NT2/D1 (cell line): Measurements from ENCODE around the gene THSD7A.

ENCODE experiments used
- SUZ12 ChIP-seq: IDR thresholded peaks from 2 replicates; pipeline ENCODE4 v1.6.1; 2011; ENCODE audit not compliant: insufficient read length, insufficient read depth; ENCODE audit errors: extremely low read depth
- ZNF274 ChIP-seq: IDR thresholded peaks from 2 replicates; pipeline ENCODE4 v1.6.1; 2011; ENCODE audit warnings: mild to moderate bottlenecking, low read depth, low read length

GRCh38 chr7:11567571-11567970, 264.4 kb downstream of the THSD7A start:
- no peak for TF ChIP-seq SUZ12
- no peak for TF ChIP-seq ZNF274
